Activated CD4-positive, CD25-positive, alpha-beta regulatory T cell treated with anti-CD3 and anti-CD28 coated beads, Interleukin-2, amount 50 U/mL, for 24 hours (primary cell): ENCODE results near the gene MGAT1.
"Not testable (repeated sequence)": the region's sequence is repeated elsewhere in the genome, so short reads cannot be mapped to it uniquely, and the experiment has no call there.

Experiments used
- ATAC-seq, 2 donors: fragments of 150-1000 bp; cut with Tn5 transposase; one replicate each; pipeline ENCODE4 v1.10.0; 2021; ENCODE audit warnings: mild to moderate bottlenecking in 1 of 2, moderate library complexity in 1 of 2

The MGAT1 gene

DNA sequence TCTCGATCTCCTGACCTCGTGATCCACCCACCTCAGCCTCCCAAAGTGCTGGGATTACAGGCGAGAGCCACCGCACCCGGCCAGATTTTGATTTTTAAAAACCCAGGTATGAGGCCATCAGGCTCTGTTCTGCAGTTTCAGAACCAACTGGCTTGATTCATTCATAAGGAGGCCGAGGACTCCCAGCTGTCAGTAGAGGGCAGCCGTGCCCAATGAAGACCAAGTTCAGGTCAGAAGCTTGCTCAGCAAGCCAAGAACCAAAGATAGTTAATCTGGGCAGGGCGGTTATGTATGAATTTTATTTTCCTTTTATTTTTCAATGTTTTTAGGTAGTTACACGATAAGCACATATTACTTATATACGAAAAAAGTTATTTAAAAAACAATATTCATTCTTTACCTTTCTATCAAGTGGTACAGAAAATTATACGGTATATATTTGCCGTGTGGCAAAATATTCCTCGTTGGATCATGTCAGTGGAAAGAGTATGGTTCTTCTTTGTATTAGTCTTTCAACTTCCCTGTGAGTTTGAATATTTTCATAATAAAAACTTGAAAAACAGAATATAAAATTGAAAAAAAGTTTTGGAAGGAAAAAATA lies 18.0 kb downstream of the MGAT1 start:
- peak; percentile 72 to 82 for ATAC-seq

GRCh38 chr5:180783340-180784052 lies 19.1 kb downstream of the MGAT1 start:
- ATAC-seq: no peak

- no peak for ATAC-seq
These were observed 19.9 kb downstream of the MGAT1 start for GRCh38 chr5:180782748-180783147.

DNA sequence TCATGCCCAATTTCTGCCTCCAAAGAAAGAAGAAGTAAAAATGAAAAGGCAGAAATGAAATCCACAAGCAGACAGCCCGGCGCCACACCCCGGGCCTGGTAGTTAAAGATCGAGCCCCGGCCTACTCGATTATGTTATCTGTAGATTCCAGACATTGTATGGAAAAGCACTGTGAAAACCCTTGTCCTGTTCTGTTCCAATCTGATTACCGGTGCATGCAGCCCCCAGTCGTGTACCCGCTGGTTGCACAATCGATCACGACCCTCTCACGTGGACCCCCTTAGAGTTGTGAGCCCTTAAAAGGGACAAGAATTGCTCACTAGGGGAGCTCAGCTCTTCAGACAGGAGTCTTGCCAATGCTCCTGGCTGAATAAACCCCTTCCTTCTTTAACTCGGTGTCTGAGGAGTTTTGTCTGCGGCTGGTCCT lies 20.7 kb downstream of the MGAT1 start:
- ATAC-seq: not testable (repeated sequence)

DNA sequence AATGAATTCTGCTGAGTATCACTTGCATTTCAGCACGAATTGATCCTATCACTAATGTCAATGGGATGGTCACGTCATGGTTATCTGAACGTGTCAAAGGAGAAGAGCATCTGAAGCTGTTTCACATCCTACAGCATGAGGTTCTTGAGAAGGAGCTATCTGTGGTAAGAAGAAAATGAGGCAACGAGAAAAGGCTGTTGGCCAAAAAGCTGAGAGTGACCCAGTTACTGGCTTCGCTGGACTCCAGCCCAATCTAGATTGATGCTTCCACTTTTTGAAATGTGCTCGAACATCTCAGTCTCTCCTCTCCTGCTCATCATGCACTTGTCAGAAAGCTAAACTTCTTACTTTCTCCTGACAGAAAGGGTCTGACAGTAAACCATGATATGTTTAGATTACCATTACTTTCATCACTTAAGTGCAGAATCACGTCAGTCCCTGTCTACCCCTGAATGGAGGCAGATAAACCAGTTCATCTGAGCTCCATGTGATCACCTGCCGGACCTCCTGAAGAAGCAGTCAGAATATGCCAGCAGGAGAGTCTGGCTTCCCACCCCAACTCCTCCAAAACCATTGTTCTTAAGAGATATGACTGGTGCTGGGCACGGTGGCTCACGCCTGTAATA lies 22.5 kb downstream of the MGAT1 start:
- no peak for ATAC-seq

DNA sequence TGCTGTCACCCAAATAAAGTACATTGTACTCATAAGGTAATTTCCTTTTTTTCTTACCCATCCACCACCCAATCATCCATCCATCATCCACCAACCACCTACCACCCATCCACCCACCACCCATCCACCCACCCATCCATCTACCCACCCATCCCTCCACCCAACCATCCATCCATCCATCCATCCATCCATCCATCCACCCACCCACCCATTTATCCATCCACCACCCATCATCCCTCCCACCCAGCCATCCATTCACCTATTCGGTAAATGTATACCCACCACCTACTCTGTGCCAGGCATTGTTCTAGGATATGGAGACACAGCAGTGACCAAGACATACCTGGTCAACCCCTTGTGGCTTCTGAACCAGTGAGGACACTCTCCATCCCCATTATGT lies 25.1 kb downstream of the MGAT1 start:
- ATAC-seq: no peak

DNA sequence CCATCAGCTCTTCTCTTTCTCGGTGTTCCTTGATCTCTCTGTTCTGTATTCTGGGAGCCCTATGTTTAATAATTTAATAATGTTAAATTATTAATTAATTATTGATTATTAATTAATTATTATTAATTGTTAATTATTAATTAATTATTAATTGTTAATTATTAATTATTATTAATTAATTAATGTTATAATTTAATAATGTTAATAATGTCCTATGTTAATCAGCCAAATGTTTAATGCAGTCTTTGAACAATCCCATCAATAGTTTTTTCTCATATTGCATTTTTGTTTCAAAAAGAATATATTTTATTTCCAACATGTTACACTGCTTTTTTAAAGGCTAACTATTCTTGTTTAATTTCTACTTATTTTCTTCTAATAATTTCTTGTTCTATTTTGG lies 26.2 kb downstream of the MGAT1 start:
- ATAC-seq: no peak

DNA sequence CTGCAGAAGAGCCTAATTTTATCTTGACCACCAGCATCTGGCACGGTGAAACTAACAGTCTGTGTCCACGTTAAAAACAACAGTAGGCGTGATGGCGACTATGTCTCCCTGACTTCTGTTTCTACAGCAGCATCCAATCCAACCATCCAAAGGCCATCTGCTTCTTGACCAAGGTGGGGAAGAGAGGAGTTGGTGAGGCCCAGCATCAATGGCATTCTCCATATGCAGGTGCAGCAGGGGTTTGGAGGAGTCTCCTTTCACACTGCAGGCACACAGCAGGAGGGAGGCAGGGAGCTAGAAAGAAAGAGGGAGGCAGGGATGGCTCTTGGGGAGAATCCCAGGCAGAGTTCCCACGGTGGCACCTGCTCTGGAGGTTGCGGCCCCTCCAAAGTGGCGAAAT lies 27.0 kb downstream of the MGAT1 start:
- no peak for ATAC-seq

GRCh38 chr5:180771839-180772238 lies 30.8 kb downstream of the MGAT1 start:
- ATAC-seq: no peak

GRCh38 chr5:180769821-180770220 lies 32.8 kb downstream of the MGAT1 start:
- no peak for ATAC-seq

- no peak for ATAC-seq
These were observed 47.0 kb downstream of the MGAT1 start for GRCh38 chr5:180755601-180756000.

GRCh38 chr5:180744253-180744652 lies 58.4 kb downstream of the MGAT1 start:
- ATAC-seq: no peak

DNA sequence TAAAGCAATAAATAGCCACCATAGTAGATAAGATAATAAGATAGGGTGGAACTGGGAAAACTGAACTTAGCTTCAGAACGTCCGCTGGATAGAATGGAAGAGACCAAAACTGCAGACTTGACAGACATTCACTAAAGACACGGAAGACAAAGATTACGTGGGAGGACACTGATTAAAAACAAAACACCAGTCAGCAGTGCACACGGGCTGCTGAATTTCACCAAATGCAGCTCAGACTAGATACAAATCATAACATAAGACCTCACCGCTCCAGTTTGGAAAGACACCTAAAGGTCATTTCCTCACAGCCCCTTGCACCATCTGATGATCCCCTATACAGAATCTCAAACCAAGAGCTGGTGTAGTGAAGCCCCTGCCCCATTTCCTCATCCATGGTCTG lies 59.9 kb downstream of the MGAT1 start:
- ATAC-seq: no peak

DNA sequence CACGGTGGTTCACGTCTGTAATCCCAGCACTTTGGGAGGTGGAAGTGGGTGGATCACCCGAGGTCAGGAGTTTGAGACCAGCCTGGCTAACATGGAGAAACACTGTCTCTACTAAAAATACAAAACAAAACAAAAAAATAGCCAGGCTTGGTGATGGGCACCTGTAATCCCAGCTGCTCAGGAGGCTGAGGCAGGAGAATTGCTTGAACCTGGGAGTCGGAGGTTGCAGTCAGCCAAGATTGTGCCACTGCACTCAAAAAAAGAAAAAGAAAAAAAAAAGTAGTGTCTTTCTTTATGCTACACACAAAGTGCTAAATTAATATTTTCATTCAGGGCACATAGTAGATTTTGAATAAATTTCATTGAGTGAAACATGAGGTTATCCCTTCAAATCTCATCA lies 61.7 kb downstream of the MGAT1 start:
- not testable (repeated sequence) for ATAC-seq

GRCh38 chr5:180739958-180740357 lies 62.6 kb downstream of the MGAT1 start, which contains the start of gene OR2Y1:
TSS of gene OR2Y1 (minus strand) at chr5:180740058. CDS start at chr5:180740058, 0 bp downstream.
- no peak for ATAC-seq

DNA sequence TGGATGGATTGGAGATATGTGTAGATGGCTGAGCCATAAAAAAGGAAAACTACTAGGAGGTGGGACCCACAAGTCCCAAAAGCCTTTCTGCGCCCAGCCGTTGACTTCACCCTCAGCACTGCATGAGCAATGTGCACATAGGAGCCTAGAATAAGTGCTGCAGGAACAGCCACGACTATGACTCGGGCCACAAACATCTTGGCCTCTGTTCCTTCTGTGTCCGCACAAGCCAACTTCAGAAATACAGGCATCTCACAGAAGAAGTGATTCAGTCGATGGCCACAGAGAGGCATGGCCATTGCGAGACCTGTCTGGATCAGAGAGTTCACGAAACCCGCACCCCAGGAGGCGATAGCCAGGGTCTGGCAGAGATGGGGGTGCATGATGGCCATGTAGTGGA lies 63.3 kb downstream of the MGAT1 start:
- no peak for ATAC-seq

- ATAC-seq: no peak
These were observed 66.1 kb downstream of the MGAT1 start for GRCh38 chr5:180736536-180736935.
